BLaER1 treated with 17β-estradiol and CSF1 and Interleukin-3, amounts not matched to agents 10 nM and 100 nM (cell line): ENCODE data around the gene ADCK2.
"Not testable (repeated sequence)": the region's sequence is repeated elsewhere in the genome, so short reads cannot be mapped to it uniquely, and the experiment has no call there.

Experiments
- H3K27ac ChIP-seq, 11 experiments: shearing (Covaris generic); formaldehyde crosslinking; 2 replicates each; pipeline ENCODE4 v1.8.1; 2022
- H3K27me3 ChIP-seq, 11 experiments: shearing (Covaris generic); formaldehyde crosslinking; 2 replicates each; pipeline ENCODE4 v1.8.1; 2022
- H3K36me3 ChIP-seq, 11 experiments: shearing (Covaris generic); formaldehyde crosslinking; 2 replicates each; pipeline ENCODE4 v1.8.1; 2022
- H3K4me1 ChIP-seq, 10 experiments: shearing (Covaris generic); formaldehyde crosslinking; 2 replicates each; pipeline ENCODE4 v1.8.1; 2022
- H3K4me2 ChIP-seq, 11 experiments: shearing (Covaris generic); formaldehyde crosslinking; 2 replicates each; pipeline ENCODE4 v1.8.1; 2022
- H3K4me3 ChIP-seq, 10 experiments: shearing (Covaris generic); formaldehyde crosslinking; 2 replicates each; pipeline ENCODE4 v1.8.1; 2022
- H3K9ac ChIP-seq, 11 experiments: shearing (Covaris generic); formaldehyde crosslinking; 2 replicates each; pipeline ENCODE4 v1.8.1; 2022
- H3K9me3 ChIP-seq, 11 experiments: shearing (Covaris generic); formaldehyde crosslinking; replicated peaks in 1 of 11; 2 replicates each; pipeline ENCODE4 v1.8.1; 2022
- H4K20me1 ChIP-seq, 11 experiments: shearing (Covaris generic); formaldehyde crosslinking; 2 replicates each; pipeline ENCODE4 v1.8.1; 2022
- Cebpa-rat ChIP-seq, 11 experiments: shearing (Covaris generic); IDR thresholded peaks; 2 replicates each; pipeline ENCODE4 v1.8.1; 2022

The ADCK2 gene

GRCh38 chr7:140643416-140643815 is 29.3 kb upstream of the ADCK2 start:
- no peaks in the 10 kb centered on the region for H3K9me3 ChIP-seq
- H3K36me3 ChIP-seq: no peaks in the 10 kb centered on the region
- H3K9ac ChIP-seq: no peak overlapping the region
- H4K20me1 ChIP-seq: peaks cover 0 to 21% (median 4%) of the 10 kb centered on the region in 11 experiments; a peak in 7 of 22 replicates
- peaks cover 25 to 48% (median 34%) of the 10 kb centered on the region in 11 experiments for H3K27me3 ChIP-seq
- H3K27ac ChIP-seq: no peak overlapping the region
- H3K4me2 ChIP-seq: no peak overlapping the region
- peaks cover 42 to 58% (median 52%) of the 10 kb centered on the region in 10 experiments for H3K4me1 ChIP-seq
- TF ChIP-seq Cebpa-rat (IDR thresholded peaks at IDR 0.05): no peak
- no peak overlapping the region for H3K4me3 ChIP-seq

- not testable (repeated sequence) for H3K4me3 ChIP-seq, H3K27ac ChIP-seq, H3K9me3 ChIP-seq, H3K9ac ChIP-seq, H3K4me2 ChIP-seq, H3K36me3 ChIP-seq
- peaks cover 17 to 35% (median 22%) of the 10 kb centered on the region in 11 experiments for H3K27me3 ChIP-seq
- H3K4me1 ChIP-seq: peaks cover 30 to 52% (median 40%) of the 10 kb centered on the region in 10 experiments
- H4K20me1 ChIP-seq: peaks cover 0 to 17% (median 0%) of the 10 kb centered on the region in 11 experiments; a peak in 6 of 22 replicates
Observed at GRCh38 chr7:140644761-140645160, 28.0 kb upstream of the ADCK2 start.

- peak overlapping the region in 4 of 11 experiments; percentile 9 to 34 (median 16); a peak in 3 of 22 replicates for H3K4me2 ChIP-seq
- no peaks in the 10 kb centered on the region for H3K36me3 ChIP-seq
Observed at GRCh38 chr7:140645166-140645900, 27.4 kb upstream of the ADCK2 start.

GRCh38 chr7:140646931-140647647 is 25.7 kb upstream of the ADCK2 start:
- H3K4me3 ChIP-seq: no peak overlapping the region
- TF ChIP-seq Cebpa-rat (IDR thresholded peaks at IDR 0.05): no peak
- H3K27ac ChIP-seq: peak overlapping the region in 1 of 11 experiments; percentile 0; a peak in 1 of 22 replicates
- peaks cover 0 to 12% (median 0%) of the 10 kb centered on the region in 11 experiments; a peak in 8 of 22 replicates for H3K27me3 ChIP-seq
- no peaks in the 10 kb centered on the region for H3K36me3 ChIP-seq
- H3K4me2 ChIP-seq: peak overlapping the region in 7 of 11 experiments; percentile 3 to 57 (median 17); a peak in 6 of 22 replicates
- no peaks in the 10 kb centered on the region for H4K20me1 ChIP-seq
- H3K9me3 ChIP-seq: no peaks in the 10 kb centered on the region
- peaks cover 12 to 40% (median 25%) of the 10 kb centered on the region in 10 experiments for H3K4me1 ChIP-seq
- H3K9ac ChIP-seq: no peak overlapping the region

More at GRCh38 chr7:140645166-140645900, 27.4 kb upstream of the ADCK2 start:
- peaks cover 26 to 53% (median 39%) of the 10 kb centered on the region in 10 experiments for H3K4me1 ChIP-seq
- peaks cover 11 to 29% (median 16%) of the 10 kb centered on the region in 11 experiments for H3K27me3 ChIP-seq
- H4K20me1 ChIP-seq: peaks cover 0 to 14% (median 0%) of the 10 kb centered on the region in 11 experiments; a peak in 5 of 22 replicates
- no peak overlapping the region for H3K4me3 ChIP-seq
- no peaks in the 10 kb centered on the region for H3K9me3 ChIP-seq
- no peak for TF ChIP-seq Cebpa-rat (IDR thresholded peaks at IDR 0.05)
- no peak overlapping the region for H3K9ac ChIP-seq
- H3K27ac ChIP-seq: no peak overlapping the region

- Histone ChIP-seq H3K9ac (no peak overlapping the region), H3K4me2 (peak overlapping the region in 4 of 11 experiments; percentile 24 to 56 (median 46); a peak in 9 of 22 replicates)
Observed at GRCh38 chr7:140649556-140650205, 23.1 kb upstream of the ADCK2 start.

GRCh38 chr7:140650367-140650766 is 22.4 kb upstream of the ADCK2 start:
- Histone ChIP-seq H3K36me3 (no peaks in the 10 kb centered on the region), H3K27ac (no peak overlapping the region), H3K4me3 (no peak overlapping the region), H3K4me2 (peak overlapping the region in 2 of 11 experiments; percentile 43 to 56; a peak in 2 of 22 replicates), H3K27me3 (no peaks in the 10 kb centered on the region), H4K20me1 (no peaks in the 10 kb centered on the region), H3K9ac (no peak overlapping the region), H3K9me3 (no peaks in the 10 kb centered on the region), H3K4me1 (peaks cover 7 to 42% (median 19%) of the 10 kb centered on the region in 10 experiments; a peak in 17 of 20 replicates)
- TF ChIP-seq Cebpa-rat (IDR thresholded peaks at IDR 0.05): no peak

More at GRCh38 chr7:140649556-140650205, 23.1 kb upstream of the ADCK2 start:
- TF ChIP-seq Cebpa-rat (IDR thresholded peaks at IDR 0.05): no peak
- Histone ChIP-seq H4K20me1 (no peaks in the 10 kb centered on the region), H3K27ac (peak overlapping the region in 1 of 11 experiments; percentile 3; a peak in 1 of 22 replicates), H3K4me1 (peaks cover 6 to 39% (median 18%) of the 10 kb centered on the region in 10 experiments; a peak in 15 of 20 replicates), H3K9me3 (no peaks in the 10 kb centered on the region), H3K4me3 (no peak overlapping the region), H3K27me3 (no peaks in the 10 kb centered on the region), H3K36me3 (no peaks in the 10 kb centered on the region)

- no peak overlapping the region for H3K9ac ChIP-seq
- H3K4me1 ChIP-seq: peaks cover 19 to 57% (median 37%) of the 10 kb centered on the region in 10 experiments
Observed at GRCh38 chr7:140653319-140654108, 19.2 kb upstream of the ADCK2 start.

GRCh38 chr7:140654109-140654387 is 18.7 kb upstream of the ADCK2 start:
- TF ChIP-seq Cebpa-rat (IDR thresholded peaks at IDR 0.05): no peak
- H3K4me1 ChIP-seq: peaks cover 19 to 56% (median 37%) of the 10 kb centered on the region in 10 experiments
- no peak overlapping the region for H3K27ac ChIP-seq
- no peaks in the 10 kb centered on the region for H3K27me3 ChIP-seq
- H3K9ac ChIP-seq: no peak overlapping the region
- no peaks in the 10 kb centered on the region for H3K36me3 ChIP-seq
- H3K4me3 ChIP-seq: no peak overlapping the region
- no peaks in the 10 kb centered on the region; a peak in 1 of 22 replicates for H4K20me1 ChIP-seq
- H3K9me3 ChIP-seq: no peaks in the 10 kb centered on the region
- H3K4me2 ChIP-seq: no peak overlapping the region

More at GRCh38 chr7:140653319-140654108, 19.2 kb upstream of the ADCK2 start:
- Histone ChIP-seq H3K9me3 (no peaks in the 10 kb centered on the region), H3K4me2 (peak overlapping the region in 6 of 11 experiments; percentile 24 to 82 (median 40); a peak in 7 of 22 replicates), H4K20me1 (no peaks in the 10 kb centered on the region; a peak in 1 of 22 replicates), H3K4me3 (no peak overlapping the region), H3K36me3 (no peaks in the 10 kb centered on the region), H3K27me3 (no peaks in the 10 kb centered on the region), H3K27ac (no peak overlapping the region)
- TF ChIP-seq Cebpa-rat (IDR thresholded peaks at IDR 0.05): no peak
